ENCODE results near the gene GPR55. TPM values are rescaled to one million over a fixed set of nuclear protein-coding genes. Genes with fewer than 3 reads are reported as not detected.

The GPR55 gene
- total and polyA plus RNA-seq, 10 of the 15 experiments (the other 5 are each of a cell fraction or from before 2014, with no cell fraction given): 2.1 to 30.1 (median 16.2) TPM

GRCh38 chr2:230974096-230974913, 49.3 kb upstream of the GPR55 start (continued):
- TF ChIP-seq, protein P1, sequence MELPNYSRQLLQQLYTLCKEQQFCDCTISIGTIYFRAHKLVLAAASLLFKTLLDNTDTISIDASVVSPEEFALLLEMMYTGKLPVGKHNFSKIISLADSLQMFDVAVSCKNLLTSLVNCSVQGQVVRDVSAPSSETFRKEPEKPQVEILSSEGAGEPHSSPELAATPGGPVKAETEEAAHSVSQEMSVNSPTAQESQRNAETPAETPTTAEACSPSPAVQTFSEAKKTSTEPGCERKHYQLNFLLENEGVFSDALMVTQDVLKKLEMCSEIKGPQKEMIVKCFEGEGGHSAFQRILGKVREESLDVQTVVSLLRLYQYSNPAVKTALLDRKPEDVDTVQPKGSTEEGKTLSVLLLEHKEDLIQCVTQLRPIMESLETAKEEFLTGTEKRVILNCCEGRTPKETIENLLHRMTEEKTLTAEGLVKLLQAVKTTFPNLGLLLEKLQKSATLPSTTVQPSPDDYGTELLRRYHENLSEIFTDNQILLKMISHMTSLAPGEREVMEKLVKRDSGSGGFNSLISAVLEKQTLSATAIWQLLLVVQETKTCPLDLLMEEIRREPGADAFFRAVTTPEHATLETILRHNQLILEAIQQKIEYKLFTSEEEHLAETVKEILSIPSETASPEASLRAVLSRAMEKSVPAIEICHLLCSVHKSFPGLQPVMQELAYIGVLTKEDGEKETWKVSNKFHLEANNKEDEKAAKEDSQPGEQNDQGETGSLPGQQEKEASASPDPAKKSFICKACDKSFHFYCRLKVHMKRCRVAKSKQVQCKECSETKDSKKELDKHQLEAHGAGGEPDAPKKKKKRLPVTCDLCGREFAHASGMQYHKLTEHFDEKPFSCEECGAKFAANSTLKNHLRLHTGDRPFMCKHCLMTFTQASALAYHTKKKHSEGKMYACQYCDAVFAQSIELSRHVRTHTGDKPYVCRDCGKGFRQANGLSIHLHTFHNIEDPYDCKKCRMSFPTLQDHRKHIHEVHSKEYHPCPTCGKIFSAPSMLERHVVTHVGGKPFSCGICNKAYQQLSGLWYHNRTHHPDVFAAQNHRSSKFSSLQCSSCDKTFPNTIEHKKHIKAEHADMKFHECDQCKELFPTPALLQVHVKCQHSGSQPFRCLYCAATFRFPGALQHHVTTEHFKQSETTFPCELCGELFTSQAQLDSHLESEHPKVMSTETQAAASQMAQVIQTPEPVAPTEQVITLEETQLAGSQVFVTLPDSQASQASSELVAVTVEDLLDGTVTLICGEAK (IDR thresholded peaks at IDR 0.05; ENCODE audit: borderline replicate concordance): no peak
- peak; percentile 85 for TF ChIP-seq JUNB (IDR thresholded peaks at IDR 0.05)
- 0 out of 2 replicates have a peak, but pooled peaks have one; percentile 44 for TF ChIP-seq POLR2A (IDR thresholded peaks at IDR 0.05; ENCODE audit: low read depth, low read length)
- TF ChIP-seq MTA2 (IDR thresholded peaks at IDR 0.05; ENCODE audit: low read depth): peak; percentile 92
- TF ChIP-seq, protein P2, sequence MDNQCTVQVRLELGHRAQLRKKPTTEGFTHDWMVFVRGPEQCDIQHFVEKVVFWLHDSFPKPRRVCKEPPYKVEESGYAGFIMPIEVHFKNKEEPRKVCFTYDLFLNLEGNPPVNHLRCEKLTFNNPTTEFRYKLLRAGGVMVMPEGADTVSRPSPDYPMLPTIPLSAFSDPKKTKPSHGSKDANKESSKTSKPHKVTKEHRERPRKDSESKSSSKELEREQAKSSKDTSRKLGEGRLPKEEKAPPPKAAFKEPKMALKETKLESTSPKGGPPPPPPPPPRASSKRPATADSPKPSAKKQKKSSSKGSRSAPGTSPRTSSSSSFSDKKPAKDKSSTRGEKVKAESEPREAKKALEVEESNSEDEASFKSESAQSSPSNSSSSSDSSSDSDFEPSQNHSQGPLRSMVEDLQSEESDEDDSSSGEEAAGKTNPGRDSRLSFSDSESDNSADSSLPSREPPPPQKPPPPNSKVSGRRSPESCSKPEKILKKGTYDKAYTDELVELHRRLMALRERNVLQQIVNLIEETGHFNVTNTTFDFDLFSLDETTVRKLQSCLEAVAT (IDR thresholded peaks at IDR 0.05): peak; percentile 90
- peak; percentile 98 for TF ChIP-seq EED (IDR thresholded peaks at IDR 0.05; ENCODE audit: low read depth)
- peak; percentile 93 for TF ChIP-seq SKIL (IDR thresholded peaks at IDR 0.05; ENCODE audit: low read depth, poor library complexity, severe bottlenecking)
- peak; percentile 61 for TF ChIP-seq SPI1 (IDR thresholded peaks at IDR 0.05; ENCODE audit: borderline replicate concordance, insufficient read depth, low read depth, low read length)
- TF ChIP-seq, protein P3, sequence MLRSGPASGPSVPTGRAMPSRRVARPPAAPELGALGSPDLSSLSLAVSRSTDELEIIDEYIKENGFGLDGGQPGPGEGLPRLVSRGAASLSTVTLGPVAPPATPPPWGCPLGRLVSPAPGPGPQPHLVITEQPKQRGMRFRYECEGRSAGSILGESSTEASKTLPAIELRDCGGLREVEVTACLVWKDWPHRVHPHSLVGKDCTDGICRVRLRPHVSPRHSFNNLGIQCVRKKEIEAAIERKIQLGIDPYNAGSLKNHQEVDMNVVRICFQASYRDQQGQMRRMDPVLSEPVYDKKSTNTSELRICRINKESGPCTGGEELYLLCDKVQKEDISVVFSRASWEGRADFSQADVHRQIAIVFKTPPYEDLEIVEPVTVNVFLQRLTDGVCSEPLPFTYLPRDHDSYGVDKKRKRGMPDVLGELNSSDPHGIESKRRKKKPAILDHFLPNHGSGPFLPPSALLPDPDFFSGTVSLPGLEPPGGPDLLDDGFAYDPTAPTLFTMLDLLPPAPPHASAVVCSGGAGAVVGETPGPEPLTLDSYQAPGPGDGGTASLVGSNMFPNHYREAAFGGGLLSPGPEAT (IDR thresholded peaks at IDR 0.05; ENCODE audit: low read depth): peak; percentile 97
- peak; percentile 100 for TF ChIP-seq ATF2 (IDR thresholded peaks at IDR 0.05; ENCODE audit: low read length)
- peak; percentile 81 for TF ChIP-seq RELA (IDR thresholded peaks at IDR 0.05; ENCODE audit: borderline replicate concordance, partially characterized antibody)
- TF ChIP-seq, protein P4, sequence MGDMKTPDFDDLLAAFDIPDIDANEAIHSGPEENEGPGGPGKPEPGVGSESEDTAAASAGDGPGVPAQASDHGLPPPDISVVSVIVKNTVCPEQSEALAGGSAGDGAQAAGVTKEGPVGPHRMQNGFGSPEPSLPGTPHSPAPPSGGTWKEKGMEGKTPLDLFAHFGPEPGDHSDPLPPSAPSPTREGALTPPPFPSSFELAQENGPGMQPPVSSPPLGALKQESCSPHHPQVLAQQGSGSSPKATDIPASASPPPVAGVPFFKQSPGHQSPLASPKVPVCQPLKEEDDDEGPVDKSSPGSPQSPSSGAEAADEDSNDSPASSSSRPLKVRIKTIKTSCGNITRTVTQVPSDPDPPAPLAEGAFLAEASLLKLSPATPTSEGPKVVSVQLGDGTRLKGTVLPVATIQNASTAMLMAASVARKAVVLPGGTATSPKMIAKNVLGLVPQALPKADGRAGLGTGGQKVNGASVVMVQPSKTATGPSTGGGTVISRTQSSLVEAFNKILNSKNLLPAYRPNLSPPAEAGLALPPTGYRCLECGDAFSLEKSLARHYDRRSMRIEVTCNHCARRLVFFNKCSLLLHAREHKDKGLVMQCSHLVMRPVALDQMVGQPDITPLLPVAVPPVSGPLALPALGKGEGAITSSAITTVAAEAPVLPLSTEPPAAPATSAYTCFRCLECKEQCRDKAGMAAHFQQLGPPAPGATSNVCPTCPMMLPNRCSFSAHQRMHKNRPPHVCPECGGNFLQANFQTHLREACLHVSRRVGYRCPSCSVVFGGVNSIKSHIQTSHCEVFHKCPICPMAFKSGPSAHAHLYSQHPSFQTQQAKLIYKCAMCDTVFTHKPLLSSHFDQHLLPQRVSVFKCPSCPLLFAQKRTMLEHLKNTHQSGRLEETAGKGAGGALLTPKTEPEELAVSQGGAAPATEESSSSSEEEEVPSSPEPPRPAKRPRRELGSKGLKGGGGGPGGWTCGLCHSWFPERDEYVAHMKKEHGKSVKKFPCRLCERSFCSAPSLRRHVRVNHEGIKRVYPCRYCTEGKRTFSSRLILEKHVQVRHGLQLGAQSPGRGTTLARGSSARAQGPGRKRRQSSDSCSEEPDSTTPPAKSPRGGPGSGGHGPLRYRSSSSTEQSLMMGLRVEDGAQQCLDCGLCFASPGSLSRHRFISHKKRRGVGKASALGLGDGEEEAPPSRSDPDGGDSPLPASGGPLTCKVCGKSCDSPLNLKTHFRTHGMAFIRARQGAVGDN (IDR thresholded peaks at IDR 0.05): peak; percentile 62
- TF ChIP-seq TBL1XR1 (IDR thresholded peaks at IDR 0.05; ENCODE audit: low read depth, low read length): peak; percentile 72; the same call in 1 of the 2 replicates
